ENCODE measurements around the gene ZMPSTE24.

ZMPSTE24 gene

DNA sequence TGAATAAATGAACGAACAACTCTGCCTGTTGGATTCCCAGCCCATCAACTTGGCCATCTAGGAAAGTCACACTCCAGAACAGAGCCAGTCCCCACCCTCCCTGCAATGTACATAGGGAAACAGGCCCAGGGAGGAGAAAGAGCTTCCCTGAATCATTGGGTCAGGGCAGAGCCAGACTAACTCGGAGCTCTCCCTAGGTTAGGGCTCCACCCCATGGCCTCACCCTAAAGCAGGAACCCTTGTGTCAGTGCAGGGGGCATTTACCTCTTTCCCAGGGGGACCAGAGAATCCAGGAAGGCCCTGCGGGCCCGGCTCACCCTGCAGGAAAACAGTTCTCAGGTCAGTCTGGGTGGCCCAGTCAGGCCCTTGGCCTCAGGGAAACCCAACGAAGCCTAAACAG lies 47.4 kb downstream of the ZMPSTE24 start:
- DNase-seq = no peak

DNA sequence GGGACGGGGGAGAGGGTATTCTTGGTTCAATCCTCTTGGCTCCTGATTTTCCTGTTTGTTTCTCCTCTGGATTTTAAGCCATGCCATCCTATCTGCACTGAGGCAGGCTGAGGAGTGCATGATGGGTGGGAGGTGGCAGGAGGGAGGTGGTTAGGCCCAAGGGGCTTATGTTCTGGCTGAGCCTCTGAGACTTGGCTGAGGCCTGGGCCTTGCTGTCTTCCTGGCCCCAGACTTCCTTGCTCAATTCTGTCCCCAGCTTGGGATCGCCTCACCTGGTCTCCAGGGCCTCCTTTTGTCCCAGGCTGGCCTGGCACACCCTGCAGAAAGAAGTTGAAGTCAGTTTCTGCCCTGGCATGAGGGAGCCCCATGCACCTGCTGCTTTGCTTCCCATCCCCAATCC lies 47.8 kb downstream of the ZMPSTE24 start:
- no peak for DNase-seq

DNA sequence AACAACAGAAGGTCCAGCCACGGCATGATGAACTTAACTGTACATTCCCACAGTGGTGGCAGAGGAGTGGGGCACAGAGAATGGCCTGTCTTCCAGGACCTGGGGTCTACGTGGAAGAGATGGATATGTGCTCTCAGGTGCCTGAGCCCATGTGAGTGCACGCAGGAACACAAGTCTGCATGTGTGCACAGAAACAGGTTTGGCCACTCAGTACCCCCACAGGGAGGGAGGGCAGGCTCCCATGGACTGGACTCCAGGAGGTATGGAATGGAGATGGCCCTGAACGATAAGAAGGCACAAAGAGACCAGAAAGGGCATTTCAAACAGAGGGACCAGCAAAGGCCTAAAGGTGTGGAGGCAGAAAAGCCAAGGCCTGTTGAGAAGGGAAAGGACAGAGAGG lies 48.3 kb downstream of the ZMPSTE24 start:
- no peak for DNase-seq

DNA sequence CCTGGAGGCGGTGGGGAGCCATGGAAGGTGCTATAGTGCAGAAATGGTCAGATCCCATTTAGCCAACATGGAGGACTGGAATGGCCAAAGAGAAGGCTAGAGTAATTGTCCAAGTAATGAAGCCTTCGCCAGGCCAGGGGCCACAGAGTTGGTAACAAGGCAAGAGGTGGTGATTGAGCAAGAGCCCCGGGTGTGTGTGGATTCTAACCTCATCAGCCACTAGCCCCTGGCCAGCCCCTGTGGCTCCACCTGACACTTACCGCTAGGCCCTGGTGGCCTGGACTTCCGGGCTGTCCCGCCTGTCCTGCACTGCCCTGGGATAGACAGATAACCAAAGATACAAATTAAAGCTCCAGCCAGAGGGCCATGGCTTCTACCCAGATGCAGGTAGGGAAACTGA lies 49.1 kb downstream of the ZMPSTE24 start:
- DNase-seq = no peak

DNA sequence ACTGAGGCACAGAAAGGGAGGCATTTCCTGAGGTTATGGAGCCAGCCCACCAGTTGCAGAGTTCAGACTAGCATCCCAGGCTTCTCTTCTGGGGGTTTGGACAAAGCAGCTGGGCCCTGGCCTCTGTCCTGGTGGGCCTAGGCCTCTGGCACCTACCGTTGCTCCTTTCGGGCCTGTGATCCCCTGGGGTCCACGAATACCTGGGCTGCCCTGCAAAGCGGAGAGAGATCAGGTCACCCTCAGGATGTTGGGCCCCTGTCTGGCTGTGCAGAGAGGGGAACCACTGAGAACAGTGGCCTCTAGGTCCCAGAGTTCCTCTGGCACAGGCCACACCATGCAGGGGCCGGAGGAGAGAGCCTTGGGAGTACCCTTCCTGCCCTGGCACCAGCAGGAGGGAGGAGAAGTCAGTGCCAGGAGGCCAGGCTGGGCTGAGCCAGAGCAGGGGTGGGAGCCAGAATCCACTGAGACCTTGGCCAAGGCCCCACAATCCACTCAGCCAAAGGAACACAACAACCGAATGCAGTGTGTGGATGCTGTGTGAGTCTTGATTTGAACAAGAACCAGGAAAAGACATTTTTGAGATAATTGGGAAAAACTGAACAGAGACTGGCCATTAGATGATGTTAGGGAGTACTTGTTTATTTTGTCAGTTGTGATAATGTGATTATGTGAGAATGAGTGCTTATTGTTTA lies 50.1 kb downstream of the ZMPSTE24 start:
- peak in 12 of 14 donors; percentile 20 to 75 (median 47) for DNase-seq

DNA sequence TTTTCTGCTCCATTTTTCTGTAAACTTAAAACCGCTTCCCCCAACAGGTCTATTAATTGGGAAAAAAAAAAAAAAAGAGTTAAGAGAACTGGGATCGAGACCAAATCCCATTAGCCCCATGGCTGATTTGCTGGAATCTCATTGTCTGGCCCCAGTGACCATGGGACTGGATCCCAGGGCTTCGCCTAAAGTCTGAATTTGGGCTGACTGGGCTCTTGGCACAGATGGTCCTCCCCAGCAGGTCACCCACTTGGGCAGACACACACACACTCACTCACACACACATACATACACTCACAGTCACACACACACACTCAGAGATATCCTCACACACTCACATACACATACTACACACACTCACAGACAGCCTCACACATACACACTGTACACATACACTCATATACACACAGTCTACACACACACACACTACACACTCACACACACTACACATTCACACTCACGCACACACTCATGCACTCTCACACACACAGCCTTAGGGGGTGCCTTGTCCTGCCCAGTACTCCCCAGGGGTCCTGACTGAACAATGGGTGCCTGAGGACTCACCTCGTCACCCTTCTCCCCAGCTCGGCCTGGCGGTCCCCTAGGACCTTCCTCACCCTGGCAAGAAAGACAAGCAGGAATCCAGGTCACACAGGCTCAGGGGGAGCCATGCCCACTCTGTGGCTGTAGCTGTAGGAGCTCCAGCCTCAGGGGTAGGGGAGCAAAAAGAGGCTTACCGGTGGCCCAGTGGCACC lies 51.5 kb downstream of the ZMPSTE24 start:
- DNase-seq = peak in 9 of 14 donors; percentile 13 to 53 (median 31)

DNA sequence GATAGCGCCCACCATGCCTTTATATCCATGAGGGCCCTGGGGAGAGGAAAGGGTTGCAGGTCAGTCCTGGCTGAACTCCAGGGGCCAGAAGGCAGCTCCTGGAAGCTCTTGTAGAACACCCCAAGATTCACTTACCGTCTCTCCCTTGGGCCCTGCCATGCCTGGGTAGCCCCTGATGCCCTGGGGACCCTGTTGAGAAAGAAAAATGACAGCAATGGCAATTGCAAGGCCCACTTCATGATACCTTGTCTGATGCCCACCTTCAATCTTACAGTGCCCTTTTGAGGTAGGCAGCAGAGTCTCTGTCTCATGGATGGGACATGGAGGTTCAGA lies 52.1 kb downstream of the ZMPSTE24 start:
- no peak for DNase-seq

DNA sequence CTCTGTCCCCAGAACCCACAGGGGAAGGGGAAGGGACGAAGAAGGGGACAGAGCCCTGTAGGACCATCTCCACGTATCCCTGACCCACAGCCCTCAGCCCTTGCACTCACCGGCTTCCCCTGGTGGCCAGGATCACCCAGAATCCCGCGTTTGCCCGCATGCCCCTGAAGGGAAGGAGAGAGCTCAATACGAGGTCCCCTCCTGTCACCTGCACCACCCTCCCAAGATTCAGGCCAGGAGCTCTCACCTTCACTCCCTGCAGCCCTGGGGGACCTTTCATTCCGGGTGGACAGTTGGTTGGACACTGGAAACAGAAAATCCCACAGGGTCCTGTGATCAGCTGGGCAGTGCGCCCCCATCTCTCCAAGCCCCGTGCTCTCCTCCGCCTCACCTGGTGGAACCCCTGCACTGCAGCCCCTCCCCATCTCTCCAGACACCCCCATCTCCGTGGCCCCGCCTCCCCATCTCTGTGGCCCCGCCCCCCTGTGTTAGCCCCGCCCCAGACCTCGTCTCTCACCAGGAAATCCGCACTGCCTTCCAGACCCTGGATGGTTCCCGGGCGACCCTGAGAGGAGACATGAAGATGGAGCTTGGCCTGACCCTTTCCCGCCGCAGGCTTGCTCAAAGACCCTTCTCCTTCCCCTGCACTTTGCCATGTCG lies 53.1 kb downstream of the ZMPSTE24 start:
- no peak for DNase-seq

DNA sequence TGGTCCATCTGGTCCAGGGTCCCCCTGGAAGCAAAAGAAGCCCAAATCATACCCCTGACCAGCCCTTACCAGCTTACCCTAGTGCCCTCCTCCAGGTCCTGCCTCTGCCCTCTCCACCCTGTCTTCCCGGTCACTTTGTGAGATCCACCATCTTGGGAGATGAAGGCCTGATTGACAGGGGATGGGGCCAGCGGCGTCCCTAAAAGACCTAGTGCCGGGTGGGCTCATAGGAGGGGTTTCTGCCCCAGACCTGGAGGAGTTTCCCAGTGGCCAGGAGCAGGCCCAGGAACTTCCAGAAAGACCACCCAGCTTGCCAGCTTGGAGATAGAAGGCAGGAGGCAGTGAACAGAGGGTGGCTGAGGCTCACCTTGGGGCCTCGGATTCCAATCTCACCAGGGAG lies 53.7 kb downstream of the ZMPSTE24 start:
- DNase-seq = no peak

DNA sequence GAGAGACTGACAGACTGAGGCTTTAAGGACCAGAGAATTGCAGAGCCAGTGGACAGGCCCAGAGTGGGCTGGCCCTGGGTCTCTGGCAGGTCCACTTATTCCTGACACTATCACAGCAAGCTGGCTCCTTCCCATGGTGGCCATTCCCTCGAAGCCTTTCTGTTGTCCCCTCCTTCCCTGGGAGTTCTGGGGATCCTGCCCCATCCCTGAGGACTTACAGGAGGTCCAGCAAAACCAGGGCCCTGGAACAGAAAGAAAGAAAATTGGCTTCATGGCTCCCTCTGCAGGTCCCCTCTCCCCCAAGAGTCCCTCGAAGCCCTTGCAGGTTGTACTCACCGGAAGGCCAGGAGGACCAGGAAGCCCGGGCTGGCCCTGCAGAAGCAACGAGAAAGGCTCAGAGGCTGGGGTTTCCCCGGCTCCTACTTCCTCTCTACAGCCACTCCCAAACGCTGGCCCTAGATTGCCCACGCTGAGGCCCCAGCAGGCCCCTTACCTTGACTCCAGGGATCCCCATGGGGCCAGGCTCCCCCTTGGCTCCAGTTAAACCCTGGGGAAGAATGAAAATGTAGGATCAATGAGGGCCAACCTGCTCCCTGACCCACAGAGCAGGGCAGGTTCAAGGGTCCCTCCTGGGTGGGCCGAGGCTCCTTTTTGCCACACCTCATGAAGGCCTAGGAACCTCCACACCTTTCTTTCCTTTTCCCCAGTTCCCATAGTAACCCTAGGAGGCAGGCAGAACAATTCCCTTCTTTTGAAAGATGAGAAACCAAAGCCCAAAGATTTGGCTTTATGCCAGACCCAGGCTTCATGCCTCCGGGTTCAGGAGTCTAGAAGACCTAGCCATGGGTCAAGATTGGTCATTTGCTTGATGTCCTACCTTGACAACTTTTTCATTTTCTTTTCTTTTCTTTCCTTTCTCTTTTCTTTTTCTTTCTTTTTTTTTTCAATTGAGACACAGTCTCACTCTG lies 54.5 kb downstream of the ZMPSTE24 start:
- DNase-seq = peak in 3 of 14 donors; percentile 10 to 21 (median 19)

DNA sequence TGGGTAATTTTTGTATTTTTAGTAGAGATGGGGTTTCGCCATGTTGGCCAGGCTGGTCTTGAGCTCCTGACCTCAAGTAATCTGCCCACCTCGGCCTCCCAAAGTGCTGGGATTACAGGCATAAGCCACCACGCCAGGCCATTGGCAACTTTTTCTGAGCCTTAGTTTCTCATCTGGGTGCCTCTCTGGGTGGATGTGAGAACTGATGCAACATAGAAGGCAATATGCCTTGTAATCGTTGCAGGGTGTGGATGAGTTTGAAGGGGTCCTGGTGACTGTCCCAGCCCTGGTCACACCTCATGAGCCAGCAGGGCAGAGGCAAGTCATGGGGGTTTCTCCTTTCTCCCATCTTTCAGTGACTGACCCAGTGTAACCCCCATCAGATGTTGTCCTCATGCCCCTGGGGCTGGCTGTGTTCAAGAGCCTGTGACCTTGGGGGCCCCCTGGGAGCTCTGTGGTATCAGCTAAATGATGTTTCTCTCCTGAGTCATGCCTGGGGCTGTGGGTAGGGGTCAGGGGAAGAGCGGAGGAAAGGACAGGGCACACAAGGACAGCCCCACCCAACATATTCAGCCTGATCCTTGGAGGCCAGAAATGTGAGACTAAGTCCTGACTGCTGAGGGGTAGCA lies 55.4 kb downstream of the ZMPSTE24 start:
- no peak for DNase-seq

DNA sequence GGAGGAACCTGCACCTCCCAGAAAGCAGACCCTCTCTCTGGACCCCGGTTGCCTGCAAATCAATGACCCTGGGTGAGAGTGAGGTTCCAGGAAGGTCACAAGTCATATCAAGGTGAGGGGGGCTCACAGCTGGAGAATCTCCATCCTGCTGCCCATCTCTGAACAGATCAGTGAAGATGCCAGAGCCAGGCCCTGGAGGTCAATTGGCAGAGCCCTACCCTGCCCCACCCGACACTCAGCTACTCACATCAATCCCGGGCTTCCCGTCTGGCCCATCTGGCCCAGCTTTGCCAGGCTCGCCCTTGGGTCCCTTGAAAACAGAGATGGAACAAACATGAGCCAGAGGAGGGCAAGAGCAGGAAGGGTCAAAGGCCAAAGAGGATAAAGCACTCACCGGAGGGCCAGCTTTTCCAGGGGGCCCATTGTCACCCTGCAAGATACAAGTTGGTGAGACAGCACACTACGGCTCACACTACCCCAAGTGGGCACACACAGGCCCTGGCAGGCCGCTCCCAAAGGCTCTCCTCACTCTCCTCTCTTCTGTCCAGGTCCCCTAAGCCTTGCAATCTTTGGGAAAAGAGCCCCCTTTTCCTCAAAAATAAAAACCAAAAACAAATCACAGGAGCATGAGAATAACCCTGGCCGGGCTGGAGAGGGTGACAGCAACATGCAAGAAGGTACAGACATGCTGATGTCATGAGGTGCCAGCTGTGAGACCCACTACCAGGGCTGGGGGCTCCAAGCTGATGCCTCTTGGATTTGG lies 56.1 kb downstream of the ZMPSTE24 start:
- no peak for DNase-seq

DNA sequence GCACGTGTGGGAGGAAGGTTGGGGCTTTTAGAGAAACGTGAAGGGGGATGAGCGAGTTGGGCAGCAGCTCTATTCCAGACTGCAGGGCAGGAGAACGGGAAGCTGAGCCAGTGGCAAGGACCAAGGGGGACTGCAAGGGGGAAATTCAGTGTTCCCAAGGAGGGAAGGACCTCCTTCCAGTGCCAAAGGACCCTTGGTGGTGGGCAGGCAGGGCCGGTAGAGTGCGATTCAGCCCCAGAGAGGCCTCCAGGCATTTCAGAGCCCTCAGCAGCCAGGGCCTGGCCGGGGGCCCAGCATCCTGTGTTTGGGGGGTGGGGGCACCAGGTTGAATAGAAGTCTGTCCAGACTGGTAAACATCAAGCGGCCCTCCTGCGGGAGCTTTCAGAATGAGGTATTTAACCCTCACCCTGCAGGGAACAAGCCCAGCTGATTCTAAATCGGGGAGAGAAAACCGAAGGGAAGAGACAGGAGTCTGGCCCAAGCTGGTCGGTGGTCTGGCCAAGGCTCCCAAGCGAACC lies 56.7 kb downstream of the ZMPSTE24 start:
- DNase-seq = peak in 3 of 14 donors; percentile 67 to 84 (median 77)

DNA sequence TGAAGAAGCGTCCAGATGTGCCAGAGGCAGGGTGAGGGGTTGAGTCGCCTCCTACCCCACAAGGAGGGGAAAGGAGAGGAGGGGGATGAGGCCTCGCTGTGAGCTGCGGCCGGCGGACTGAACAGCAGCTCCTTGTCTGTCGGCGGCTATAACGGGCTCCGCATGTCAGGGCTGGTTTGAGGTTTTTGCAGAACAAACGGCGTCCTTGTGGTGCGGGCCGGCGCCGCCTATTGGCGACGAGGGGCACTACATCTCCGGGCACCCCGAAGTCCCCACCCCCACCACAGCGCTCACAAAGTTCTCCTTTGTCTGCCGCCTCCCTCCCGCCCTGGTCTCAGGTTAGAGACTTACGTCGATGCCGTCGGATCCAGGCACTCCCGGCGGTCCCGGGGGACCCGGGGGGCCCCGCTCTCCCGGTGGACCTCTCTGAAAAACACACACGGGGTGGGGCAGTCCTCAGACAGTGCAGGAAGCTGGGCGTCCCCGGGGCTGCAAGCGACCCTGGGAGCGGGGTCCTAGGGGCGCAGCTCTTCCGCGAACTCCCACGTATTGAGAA lies 57.3 kb downstream of the ZMPSTE24 start:
- DNase-seq = peak; percentile 22 to 94 (median 88)

DNA sequence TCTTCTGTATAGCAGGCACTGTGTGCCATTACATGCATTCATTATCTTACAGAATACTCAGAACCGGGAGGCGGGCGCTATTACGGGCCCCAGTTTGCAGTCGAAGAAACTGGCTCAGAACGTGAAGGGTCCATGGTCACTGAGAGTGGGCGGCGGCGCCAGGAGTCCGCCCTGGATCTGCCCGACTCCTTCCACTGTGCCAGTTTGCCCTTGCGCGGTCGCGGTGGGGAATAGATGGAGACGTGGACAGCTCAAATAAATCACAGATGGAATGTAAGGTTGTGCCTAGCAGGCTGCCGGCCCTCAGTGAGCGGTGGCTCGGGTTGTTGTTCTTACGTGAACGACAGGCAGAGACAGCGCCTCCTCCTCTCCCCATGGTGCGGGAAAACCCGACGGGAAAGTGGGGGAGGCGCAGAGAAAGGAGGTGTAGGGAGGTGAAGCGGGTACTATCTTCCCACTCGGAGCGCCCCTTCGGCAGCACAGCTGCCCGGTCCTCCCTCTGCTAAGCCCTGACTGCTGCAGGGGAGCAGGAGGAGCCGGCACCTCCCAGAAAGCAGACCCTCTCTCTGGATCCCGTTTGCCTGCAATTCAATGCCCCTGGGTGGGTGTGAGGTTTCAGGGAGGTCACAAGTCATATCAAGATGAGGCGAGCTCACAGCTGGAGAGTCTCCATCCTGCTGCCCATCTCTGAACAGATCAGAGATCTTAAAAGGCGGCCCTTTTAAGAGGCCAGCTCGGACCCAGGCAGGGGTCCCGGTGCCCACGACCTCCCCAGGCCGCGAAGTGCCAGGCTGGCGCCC lies 58.0 kb downstream of the ZMPSTE24 start:
- peak in 11 of 14 donors; percentile 42 to 83 (median 67) for DNase-seq

DNA sequence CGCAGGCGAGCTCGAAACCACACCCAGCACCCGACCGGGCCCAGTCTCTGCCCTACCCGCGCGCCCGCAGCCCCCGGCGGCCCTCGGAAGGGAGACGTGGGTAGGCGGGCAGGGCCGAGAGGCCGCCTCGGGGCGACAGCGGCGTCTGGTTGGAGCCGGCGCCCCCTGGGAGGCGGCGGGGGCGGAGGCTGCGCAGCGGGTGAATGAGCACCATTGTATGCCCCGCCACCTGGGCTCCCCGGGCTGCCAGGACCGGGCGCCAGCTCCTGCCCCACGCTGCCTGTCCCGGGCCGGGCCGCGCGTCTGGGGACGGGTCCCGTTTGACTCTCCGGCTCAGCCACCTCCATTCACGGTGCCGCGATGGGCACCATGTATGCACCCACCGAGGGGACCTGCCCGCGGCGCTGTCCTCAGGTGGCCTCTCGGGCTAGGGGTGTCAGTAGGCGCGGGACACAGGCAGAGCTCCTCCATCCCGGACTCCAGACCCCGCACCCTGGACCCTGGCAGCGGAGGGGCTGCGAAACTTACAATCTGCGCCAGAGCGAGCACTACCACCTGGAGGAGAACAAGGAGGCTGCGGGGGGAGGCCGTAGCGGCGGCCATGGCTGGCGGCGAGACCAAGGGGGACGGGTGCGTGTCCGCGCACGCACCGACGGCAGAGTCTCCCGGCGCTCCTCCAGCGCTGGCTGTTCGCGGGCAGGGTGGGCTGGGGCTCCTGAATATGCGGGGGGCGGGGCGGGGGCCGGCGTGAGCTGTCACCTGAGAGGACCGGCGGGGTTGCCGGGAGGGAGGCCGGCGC lies 58.8 kb downstream of the ZMPSTE24 start, which contains the start of gene COL9A2:
Gene COL9A2, minus strand, starts transcription at position 692 of the 799 bp plus-strand sequence. Its CDS starts 89 bp downstream, at position 603.
- peak in 11 of 14 donors; percentile 43 to 90 (median 73) for DNase-seq

DNA sequence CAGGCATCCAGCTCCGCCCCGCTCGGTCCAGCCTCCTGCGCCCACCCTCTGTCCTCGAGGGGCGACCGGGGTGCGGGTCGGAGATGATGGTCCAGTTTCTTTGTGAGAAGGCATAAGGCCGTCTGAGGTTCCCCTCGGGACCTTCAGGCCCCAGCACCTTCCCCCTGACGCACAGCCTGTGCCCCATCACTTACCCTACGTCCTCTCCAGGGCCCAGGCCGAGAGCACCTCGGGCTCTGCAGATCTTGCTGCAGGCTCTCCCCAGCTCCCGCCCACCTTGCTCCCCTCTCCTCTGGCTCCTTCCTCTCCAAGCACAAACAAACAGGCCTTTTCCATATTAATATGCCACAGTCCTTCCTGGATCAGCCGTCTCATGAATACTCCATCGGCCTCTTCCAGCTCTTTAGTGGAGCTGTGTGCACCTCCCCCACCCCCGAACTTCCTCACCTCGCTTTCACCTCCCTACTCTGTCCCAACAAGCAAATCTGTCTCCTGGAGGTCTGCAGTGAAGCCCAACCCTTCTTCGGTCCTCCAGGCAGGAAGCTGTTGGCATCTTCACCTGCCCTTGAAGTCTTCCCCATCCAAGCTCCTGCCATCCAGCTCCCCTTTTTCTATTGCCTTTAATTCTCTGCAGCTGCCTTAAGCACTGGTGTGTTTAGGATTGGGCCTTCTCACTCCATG lies 59.5 kb downstream of the ZMPSTE24 start:
- peak in 4 of 14 donors; percentile 21 to 48 (median 38) for DNase-seq

DNA sequence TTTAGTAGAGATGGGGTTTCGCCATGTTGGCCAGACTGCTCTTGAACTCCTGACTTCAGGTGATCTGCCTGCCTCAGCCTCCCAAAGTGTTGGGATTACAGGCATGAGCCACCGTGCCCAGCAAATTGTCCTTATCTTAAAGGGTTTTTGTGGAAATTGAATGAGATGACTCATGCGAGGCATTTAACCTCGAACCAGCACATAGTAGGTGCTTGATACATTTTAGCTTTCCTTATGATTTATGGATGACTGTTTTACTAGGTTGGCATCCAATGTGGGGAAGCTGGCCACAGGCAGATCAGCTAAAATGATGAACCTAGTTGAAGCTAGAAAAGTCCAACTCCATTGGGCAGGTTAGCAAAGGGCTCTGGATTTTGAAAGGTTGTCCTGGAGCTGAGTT lies 60.4 kb downstream of the ZMPSTE24 start:
- DNase-seq = no peak

Data from C1 segment of cervical spinal cord (tissue), 14 donors.